ENCODE results near the gene LRP3. TPM values are rescaled to one million over a fixed set of nuclear protein-coding genes. Genes with fewer than 3 reads are reported as not detected.

The LRP3 gene
- total and polyA plus RNA-seq, 2 of the 13 experiments (the other 11 are each of a cell fraction or from before 2014, with no cell fraction given), result 17.6 to 51.6 TPM

GRCh38 chr19:33247441-33247819 is 53.3 kb downstream of the LRP3 start (continued):
- TF ChIP-seq, protein P1, sequence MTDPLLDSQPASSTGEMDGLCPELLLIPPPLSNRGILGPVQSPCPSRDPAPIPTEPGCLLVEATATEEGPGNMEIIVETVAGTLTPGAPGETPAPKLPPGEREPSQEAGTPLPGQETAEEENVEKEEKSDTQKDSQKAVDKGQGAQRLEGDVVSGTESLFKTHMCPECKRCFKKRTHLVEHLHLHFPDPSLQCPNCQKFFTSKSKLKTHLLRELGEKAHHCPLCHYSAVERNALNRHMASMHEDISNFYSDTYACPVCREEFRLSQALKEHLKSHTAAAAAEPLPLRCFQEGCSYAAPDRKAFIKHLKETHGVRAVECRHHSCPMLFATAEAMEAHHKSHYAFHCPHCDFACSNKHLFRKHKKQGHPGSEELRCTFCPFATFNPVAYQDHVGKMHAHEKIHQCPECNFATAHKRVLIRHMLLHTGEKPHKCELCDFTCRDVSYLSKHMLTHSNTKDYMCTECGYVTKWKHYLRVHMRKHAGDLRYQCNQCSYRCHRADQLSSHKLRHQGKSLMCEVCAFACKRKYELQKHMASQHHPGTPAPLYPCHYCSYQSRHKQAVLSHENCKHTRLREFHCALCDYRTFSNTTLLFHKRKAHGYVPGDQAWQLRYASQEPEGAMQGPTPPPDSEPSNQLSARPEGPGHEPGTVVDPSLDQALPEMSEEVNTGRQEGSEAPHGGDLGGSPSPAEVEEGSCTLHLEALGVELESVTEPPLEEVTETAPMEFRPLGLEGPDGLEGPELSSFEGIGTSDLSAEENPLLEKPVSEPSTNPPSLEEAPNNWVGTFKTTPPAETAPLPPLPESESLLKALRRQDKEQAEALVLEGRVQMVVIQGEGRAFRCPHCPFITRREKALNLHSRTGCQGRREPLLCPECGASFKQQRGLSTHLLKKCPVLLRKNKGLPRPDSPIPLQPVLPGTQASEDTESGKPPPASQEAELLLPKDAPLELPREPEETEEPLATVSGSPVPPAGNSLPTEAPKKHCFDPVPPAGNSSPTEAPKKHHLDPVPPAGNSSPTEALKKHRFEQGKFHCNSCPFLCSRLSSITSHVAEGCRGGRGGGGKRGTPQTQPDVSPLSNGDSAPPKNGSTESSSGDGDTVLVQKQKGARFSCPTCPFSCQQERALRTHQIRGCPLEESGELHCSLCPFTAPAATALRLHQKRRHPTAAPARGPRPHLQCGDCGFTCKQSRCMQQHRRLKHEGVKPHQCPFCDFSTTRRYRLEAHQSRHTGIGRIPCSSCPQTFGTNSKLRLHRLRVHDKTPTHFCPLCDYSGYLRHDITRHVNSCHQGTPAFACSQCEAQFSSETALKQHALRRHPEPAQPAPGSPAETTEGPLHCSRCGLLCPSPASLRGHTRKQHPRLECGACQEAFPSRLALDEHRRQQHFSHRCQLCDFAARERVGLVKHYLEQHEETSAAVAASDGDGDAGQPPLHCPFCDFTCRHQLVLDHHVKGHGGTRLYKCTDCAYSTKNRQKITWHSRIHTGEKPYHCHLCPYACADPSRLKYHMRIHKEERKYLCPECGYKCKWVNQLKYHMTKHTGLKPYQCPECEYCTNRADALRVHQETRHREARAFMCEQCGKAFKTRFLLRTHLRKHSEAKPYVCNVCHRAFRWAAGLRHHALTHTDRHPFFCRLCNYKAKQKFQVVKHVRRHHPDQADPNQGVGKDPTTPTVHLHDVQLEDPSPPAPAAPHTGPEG (CRISPR knock-in tag; IDR thresholded peaks at IDR 0.05), result no peak
- TF ChIP-seq JUND (CRISPR knock-in tag; IDR thresholded peaks at IDR 0.05), result no peak
- TF ChIP-seq NR2C2 (CRISPR knock-in tag; IDR thresholded peaks at IDR 0.05; ENCODE audit: borderline replicate concordance), result peak; percentile 98
- TF ChIP-seq CAMTA2 (CRISPR knock-in tag; IDR thresholded peaks at IDR 0.05; ENCODE audit: borderline replicate concordance), result no peak
- TF ChIP-seq ZSCAN29 (CRISPR knock-in tag; conservative IDR thresholded peaks at IDR 0.05), result no peak
- TF ChIP-seq ZNF20 (CRISPR knock-in tag; IDR thresholded peaks at IDR 0.05), result no peak
- no peak for TF ChIP-seq ZNF614 (CRISPR knock-in tag; IDR thresholded peaks at IDR 0.05; ENCODE audit: borderline replicate concordance)
- no peak for TF ChIP-seq ZBTB3 (CRISPR knock-in tag; IDR thresholded peaks at IDR 0.05; ENCODE audit: borderline replicate concordance, low read depth)
- peak; percentile 21; the same call in 1 of the 2 replicates for TF ChIP-seq FOXA3 (CRISPR knock-in tag; IDR thresholded peaks at IDR 0.05)
- TF ChIP-seq FOXC1 (CRISPR knock-in tag; IDR thresholded peaks at IDR 0.05; ENCODE audit: borderline replicate concordance), result no peak
- no peak for TF ChIP-seq ZBTB42 (CRISPR knock-in tag; IDR thresholded peaks at IDR 0.05)
- peak; percentile 79 for TF ChIP-seq GATAD2A (CRISPR knock-in tag; IDR thresholded peaks at IDR 0.05)
- no peak for TF ChIP-seq ZNF773 (CRISPR knock-in tag; IDR thresholded peaks at IDR 0.05; ENCODE audit: borderline replicate concordance)
- TF ChIP-seq ZSCAN21 (CRISPR knock-in tag; IDR thresholded peaks at IDR 0.05; ENCODE audit: borderline replicate concordance), result no peak
- no peak for TF ChIP-seq SCMH1 (CRISPR knock-in tag; IDR thresholded peaks at IDR 0.05; ENCODE audit: borderline replicate concordance)
- no peak for TF ChIP-seq ZFP90 (CRISPR knock-in tag; IDR thresholded peaks at IDR 0.05; ENCODE audit: borderline replicate concordance)
- TF ChIP-seq, protein P2, sequence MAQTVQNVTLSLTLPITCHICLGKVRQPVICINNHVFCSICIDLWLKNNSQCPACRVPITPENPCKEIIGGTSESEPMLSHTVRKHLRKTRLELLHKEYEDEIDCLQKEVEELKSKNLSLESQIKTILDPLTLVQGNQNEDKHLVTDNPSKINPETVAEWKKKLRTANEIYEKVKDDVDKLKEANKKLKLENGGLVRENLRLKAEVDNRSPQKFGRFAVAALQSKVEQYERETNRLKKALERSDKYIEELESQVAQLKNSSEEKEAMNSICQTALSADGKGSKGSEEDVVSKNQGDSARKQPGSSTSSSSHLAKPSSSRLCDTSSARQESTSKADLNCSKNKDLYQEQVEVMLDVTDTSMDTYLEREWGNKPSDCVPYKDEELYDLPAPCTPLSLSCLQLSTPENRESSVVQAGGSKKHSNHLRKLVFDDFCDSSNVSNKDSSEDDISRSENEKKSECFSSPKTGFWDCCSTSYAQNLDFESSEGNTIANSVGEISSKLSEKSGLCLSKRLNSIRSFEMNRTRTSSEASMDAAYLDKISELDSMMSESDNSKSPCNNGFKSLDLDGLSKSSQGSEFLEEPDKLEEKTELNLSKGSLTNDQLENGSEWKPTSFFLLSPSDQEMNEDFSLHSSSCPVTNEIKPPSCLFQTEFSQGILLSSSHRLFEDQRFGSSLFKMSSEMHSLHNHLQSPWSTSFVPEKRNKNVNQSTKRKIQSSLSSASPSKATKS (CRISPR knock-in tag; IDR thresholded peaks at IDR 0.05), result no peak
- TF ChIP-seq ZNF547 (CRISPR knock-in tag; IDR thresholded peaks at IDR 0.05), result no peak
- no peak for TF ChIP-seq PBX2 (CRISPR knock-in tag; IDR thresholded peaks at IDR 0.05)
